Measurements from ENCODE around the gene GPR161.
"Not testable (repeated sequence)": the region's sequence is repeated elsewhere in the genome, so short reads cannot be mapped to it uniquely, and the experiment has no call there.

The GPR161 gene

DNA sequence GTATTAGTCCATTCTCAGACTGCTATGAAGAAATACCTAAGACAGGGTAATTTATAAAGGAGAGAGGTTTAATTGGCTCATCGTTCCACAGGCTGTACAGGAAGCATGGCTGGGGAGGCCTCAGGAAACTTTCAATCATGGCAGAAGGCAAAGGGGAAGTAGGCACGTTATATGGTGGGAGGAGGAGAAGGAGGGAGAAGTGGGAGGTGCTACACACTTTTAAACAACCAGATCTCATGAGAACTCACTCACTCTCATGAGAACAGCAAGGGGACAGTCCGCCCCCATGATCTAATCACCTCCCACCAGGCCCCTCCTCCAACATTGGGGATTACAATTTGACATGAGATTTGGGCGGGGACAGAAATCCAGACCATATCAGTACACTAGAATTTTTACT is 18.0 kb upstream of the GPR161 start:
- DNase-seq; in situ Hi-C loops (cut with HindIII; ENCODE audit: low pct_ligation_motif_present, low pct_unique_long_range_greater_than_20kb, low sequenced_read_pairs): not testable (repeated sequence)

DNA sequence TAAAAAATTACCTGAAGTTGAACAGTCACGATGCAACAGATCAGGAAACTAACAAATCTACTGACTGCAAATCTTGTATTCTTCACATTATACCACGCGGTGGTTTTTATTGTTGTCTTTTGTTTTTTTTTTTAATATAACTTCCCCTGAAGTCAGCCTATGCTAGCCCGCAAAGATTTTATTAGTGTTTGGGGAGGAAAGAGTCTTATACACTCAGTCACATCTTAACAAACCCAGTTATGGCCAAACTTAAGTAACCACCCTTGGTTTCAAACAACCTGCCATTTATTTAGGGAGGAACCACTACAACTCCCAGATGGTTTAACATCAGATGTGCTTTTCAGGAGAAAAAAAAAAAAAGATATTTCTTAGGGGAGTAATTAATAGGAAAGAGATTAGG is 15.2 kb upstream of the GPR161 start:
- DNase-seq, result no peak
- in situ Hi-C loops (cut with HindIII; ENCODE audit: low pct_ligation_motif_present, low pct_unique_long_range_greater_than_20kb, low sequenced_read_pairs), result no loop called here

DNA sequence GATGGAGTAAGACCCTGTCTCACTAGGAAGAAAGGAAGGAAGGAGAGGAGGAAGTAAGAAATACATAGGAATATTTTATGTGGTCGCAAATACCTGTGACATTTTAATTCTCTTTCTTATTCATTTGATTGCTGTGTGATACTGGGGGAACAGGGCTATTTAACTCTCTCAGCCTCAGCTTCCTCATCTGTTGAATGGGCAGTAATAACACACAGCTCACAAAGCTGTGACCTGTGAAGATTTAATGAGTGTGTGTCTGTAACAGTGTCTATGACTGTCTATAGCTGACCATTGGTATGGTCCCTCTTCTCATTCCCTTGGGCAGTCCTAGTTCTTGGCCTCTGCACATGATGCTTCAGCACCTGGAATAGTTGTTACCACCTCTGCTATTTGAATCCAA is 13.6 kb upstream of the GPR161 start:
- in situ Hi-C loops (cut with HindIII; ENCODE audit: low pct_ligation_motif_present, low pct_unique_long_range_greater_than_20kb, low sequenced_read_pairs), result no loop called here
- DNase-seq, result no peak

DNA sequence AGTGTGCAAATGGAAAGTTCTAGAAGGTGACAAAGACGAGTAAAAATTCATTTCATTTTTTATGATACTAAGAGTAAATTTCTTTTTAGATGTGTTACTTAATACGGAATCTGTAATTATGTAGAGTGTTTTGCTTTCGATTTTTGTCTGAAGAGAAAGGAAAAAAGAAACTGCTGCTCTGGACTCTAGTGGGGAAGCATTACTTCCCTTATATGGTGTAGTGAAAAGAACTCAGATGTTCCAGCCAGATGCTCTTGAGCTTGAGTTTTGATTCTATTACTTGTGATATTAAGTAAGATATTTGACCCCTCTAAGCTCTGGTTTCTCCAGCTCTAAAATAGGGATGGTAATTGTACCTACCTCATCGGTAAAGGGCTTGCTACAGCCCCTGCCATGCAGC is 12.2 kb upstream of the GPR161 start:
- in situ Hi-C loops (cut with HindIII; ENCODE audit: low pct_ligation_motif_present, low pct_unique_long_range_greater_than_20kb, low sequenced_read_pairs), result no loop called here
- DNase-seq, result no peak

DNA sequence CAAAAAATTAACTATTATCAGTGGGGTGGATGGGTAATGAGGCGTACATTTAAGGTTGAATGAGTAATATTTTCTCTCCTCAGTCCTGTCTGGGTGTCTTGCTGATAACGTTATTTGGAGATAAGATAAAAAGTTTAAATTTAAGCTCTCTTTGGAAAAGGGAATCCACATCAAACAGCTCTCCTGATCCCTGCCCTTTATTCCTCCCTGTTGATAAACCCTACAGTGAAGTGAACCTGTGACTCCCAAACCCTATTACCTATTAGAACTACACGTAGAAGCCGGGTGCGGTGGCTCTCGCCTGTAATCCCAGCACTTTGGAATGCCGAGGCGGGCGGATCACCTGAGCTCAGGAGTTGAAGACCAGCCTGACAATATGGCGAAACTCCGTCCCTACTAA is 9.9 kb upstream of the GPR161 start:
- in situ Hi-C loops (cut with HindIII; ENCODE audit: low pct_ligation_motif_present, low pct_unique_long_range_greater_than_20kb, low sequenced_read_pairs), result no loop called here
- no peak for DNase-seq

DNA sequence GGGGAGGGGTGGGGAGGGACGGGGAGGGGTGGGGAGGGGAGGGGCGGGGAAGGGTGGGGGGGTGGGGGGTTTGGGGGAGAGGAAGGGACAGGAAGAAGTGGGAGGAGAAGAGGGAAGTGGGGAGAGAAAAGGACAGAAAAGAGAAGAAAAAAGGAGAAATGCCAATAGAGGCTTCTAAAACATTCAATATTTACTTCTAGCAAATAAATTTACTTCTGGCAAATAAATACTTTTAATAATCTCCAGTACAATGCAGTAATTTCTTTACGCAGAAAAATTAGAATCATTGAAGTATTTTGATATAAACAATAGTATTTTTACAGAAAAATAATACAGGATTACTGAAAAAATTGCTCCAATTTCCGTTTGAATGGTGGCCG is 9.4 kb upstream of the GPR161 start:
- no peak for DNase-seq

DNA sequence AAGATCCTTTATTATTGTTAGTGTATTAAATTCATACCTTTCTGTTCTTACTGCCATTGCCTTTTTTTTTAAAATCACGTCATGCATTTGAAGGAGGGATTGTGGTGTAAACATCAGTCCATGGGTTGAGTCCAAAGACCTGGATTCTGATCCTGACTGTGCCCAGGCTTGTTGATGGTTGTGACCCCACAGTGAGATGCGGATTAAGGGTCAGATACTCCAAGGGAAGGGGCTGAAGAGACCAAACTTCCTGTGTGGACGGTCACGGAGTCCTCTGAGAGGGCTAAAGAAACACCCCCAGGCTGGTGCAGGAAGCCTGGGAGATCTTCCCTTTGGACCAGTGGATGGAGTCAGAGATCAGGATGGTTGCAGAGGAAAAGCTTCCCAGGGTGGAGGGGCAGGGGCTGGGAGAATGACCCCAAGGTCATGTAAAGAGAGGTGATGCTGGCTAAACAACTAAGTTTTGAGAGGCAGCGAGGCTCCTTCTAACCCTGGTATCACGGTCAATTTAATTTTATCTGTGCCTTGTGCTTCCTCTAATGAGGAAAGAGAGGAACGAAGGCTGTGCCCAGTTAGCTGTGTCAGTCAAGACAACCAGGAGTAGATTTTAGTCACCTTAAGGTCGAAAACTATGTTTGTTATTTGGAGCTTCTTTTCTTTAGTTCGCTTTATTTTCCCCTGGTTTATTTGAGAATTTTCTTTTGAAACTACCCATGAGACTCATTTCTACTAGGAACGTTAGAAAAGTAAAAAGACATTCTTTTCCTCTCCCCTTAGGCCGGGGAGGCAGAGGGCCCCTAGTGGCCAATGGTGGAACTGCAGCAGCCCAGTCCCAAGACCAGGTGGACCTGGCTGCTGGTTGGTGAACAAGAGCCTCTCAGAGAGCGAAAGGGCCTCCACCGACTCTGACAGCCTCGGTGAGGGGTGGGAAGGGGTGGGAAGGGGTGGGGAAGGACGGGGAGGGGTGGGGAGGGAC is 8.7 kb upstream of the GPR161 start:
- peak; percentile 92 for DNase-seq
- in situ Hi-C loops (cut with HindIII; ENCODE audit: low pct_ligation_motif_present, low pct_unique_long_range_greater_than_20kb, low sequenced_read_pairs), result no loop called here

More for the DNA sequence above, 9.4 kb upstream of the GPR161 start:
- in situ Hi-C loops (cut with HindIII; ENCODE audit: low pct_ligation_motif_present, low pct_unique_long_range_greater_than_20kb, low sequenced_read_pairs), result no loop called here

DNA sequence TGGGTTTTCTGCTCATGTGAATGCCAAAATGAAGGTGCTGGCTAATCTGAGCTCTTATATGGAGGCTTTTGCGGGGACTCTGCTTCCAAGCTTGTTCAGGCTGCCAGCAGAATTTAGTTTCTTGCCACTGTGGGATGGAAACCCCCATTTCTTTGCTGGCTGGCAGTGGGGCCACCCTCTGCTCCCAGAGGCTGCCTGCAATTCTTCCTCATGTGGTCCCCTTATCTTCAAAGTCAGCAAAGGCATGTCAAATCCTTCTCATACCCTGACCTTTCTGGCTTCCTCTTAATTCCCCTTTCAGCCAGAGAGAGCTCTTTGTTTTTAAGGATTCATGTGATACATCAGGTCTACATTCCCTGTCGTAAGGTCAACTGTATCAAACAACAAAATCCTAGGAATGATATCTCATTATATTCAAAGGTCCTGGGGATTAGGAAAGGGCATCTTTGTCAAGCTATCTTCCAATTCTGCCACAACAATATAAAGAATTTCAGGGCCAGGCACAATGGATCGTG is 5.2 kb upstream of the GPR161 start:
- in situ Hi-C loops (cut with HindIII; ENCODE audit: low pct_ligation_motif_present, low pct_unique_long_range_greater_than_20kb, low sequenced_read_pairs), result no loop called here
- no peak for DNase-seq

DNA sequence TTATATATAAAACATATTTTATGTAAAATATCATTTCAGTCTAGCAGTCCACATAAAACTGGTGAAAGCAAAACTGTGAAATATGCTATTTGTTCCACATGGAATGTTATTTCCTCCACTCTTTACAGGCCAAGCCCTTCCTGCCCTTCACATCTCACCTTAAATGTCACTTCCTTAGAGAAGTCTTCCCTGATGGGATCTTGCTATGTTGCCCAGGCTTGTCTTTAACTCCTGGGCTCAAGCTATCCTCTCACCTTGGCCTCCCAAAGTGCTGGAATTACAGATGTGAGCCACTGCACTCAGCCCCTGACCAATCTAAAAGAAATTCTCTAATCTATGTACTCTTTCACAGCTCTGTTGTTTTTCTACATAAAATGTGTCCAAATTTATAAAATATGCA is 2.3 kb upstream of the GPR161 start:
- in situ Hi-C loops (cut with HindIII; ENCODE audit: low pct_ligation_motif_present, low pct_unique_long_range_greater_than_20kb, low sequenced_read_pairs), result no loop called here

DNA sequence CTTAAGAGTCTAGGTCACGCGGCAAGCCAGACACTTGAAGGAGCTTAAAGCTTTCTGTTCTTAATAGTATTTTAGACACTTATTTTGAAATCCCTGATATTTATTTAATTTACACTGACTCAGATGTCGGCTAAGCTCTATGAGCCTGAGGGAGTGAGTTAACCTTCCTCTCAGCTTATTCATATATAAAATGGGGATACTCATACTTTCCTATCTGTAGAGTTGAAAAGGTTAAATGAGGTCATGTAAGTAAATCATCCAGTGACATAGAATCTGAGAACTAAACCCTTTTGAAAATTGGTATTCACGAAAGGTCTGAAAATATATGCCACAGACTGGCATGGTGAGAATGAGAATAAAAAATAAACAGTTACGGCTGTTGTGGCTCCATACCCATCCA is 1.4 kb upstream of the GPR161 start:
- in situ Hi-C loops (cut with HindIII; ENCODE audit: low pct_ligation_motif_present, low pct_unique_long_range_greater_than_20kb, low sequenced_read_pairs), result no loop called here
- no peak for DNase-seq

More for the DNA sequence above, 2.3 kb upstream of the GPR161 start:
- DNase-seq, result no peak

DNA sequence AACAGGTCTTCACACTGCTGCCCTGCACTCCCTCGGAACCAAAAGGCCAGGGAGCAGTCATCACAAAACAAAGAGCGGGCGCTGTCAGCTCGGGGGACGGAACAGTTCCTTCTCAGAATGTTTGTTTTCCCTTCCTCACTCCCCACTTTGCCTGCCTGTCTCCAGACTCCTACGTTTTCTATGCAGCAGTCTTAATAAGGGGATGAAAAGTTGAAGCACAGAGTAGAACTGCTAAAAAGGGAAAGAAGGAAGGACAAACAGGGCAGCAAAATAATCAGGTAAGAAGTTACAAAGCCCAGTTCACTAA is 738 bp upstream of the GPR161 start:
- in situ Hi-C loops (cut with HindIII; ENCODE audit: low pct_ligation_motif_present, low pct_unique_long_range_greater_than_20kb, low sequenced_read_pairs), result no loop called here
- no peak for DNase-seq

DNA sequence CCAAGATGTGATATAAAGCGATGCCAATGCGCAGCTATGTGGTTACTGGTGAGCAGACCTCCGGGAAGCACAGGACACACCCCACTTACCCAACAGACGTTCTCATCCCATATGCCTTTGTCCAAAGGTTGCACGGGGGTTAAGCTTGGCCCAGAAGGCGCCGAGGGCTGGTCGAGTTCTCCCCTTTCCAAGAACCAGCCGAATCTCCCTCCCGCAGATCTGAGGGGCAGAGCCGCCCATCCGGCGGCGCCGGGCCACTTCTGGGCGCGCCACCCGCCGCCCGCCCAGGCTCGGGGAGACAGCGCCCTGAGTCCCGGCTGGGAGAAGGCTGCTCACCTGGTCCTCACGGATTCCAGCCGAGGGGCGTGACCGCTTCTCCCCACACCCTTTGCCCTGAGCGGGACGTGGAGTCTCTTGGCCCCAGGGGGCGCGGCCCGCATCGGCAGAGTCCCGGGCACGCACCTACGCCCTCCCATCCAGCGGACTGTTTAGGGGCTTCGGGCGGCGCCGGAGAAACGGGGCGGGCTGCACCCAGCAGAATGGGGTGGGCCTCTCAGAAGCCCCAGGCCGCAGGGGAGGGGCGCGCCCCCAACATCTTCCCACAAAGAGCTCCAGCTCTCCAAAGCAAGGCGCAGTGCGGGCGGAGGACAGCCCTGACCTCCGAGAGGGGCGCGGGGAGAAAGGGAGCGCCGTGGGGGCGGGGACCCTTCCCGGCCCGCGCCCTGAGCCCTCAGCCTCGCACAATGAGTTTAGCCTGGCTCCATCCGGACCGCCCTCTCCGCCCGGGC is 615 bp downstream of the GPR161 start:
- DNase-seq, result peak; percentile 24
- in situ Hi-C loops (cut with HindIII; ENCODE audit: low pct_ligation_motif_present, low pct_unique_long_range_greater_than_20kb, low sequenced_read_pairs), result no loop called here

DNA sequence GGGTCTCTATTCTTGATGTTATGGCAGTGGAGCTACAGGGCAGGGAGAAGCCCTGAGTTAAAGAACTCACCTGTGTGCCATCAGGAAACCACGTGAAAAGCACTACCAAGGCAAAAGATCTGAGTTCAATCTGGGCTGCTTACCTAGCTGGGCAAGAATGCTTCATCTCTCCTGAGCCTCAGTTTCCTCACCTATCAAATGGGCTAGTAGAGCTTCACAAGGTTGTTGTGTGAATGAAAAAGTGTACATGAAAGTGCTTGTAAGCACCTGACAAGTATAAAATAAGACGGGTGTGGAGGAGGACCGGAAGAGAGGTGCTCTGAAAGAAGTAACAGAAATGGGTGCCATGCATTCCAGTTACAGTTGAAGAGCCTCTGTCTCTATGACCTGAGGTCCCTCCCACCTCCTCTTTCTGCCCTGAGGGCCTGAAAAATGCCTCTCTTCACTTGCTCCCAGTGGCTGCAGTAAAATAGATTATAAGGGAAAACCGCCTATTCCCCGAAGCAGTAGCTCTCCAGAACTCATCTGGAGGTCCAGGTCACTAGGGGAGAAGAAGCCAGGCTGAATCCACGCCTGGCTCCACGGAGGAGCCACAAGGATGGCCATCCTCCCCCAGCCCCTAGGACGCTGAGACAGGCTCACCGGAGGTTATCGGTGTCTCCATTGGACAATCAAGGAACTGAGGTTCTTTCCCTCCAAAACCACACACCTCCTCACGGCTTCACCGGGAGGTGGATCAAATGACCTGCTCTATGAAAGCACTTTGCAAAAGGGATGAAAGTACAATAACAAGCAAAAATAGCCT is 1.4 kb downstream of the GPR161 start:
- no peak for DNase-seq
- in situ Hi-C loops (cut with HindIII; ENCODE audit: low pct_ligation_motif_present, low pct_unique_long_range_greater_than_20kb, low sequenced_read_pairs), result no loop called here

DNA sequence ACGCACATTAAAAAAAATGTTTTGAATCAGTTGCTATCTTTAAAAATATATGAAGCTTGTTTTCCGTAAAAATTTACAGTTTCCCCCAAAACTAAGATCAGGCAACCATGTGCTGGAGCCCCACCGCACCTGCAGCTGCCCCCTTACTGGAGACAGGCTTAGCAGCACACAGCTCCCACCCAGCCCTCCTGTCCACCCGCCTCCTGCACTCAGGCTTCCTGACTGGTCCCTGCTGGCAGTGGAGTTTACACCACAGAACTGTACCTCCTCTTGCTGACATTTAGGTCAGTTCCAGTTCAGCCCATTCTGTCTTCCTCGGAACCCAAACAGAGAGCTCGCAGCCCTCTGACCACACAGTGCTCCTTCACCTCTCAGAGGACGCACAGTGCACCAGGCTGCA is 2.1 kb downstream of the GPR161 start:
- DNase-seq, result no peak
- in situ Hi-C loops (cut with HindIII; ENCODE audit: low pct_ligation_motif_present, low pct_unique_long_range_greater_than_20kb, low sequenced_read_pairs), result no loop called here

DNA sequence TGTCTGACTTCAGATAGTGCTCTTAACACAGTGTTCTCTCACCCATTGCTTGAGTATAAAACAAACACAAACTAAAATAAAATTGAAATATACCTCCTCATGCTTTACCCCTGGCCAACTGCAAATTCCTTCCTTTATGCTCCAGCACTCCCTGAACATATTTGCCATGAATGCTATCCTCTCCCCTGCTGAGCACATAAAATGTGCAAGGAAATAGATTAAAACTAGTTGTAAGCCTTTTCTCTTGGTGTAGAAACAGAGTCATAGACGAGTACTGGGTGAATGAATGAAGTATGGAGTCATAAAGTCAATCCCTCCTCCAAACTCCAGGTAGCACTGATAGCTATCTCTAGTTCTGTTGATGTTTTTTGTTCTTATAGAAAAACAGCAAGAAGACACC is 2.6 kb downstream of the GPR161 start:
- in situ Hi-C loops (cut with HindIII; ENCODE audit: low pct_ligation_motif_present, low pct_unique_long_range_greater_than_20kb, low sequenced_read_pairs), result no loop called here

DNA sequence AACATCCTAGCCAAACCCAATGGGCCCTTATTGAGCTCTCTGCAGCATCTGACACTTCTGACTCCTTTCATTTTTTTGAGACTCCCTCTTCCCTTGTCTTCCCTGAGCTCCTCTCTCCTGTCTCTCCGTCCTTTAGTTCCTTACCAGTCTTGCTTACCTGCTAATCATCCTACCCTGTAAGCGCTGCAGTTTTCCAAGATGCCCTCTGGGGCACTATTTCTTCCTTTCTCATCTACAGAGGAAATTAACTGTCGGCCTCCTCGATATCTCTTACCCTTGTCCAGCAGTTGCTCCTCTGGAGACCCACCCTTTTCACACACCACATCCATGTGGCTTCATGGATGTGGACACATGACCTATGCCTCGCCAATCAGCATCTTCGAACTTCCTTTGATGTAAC is 6.8 kb downstream of the GPR161 start:
- in situ Hi-C loops (cut with HindIII; ENCODE audit: low pct_ligation_motif_present, low pct_unique_long_range_greater_than_20kb, low sequenced_read_pairs), result no loop called here
- no peak for DNase-seq

More for the DNA sequence above, 2.6 kb downstream of the GPR161 start:
- DNase-seq, result no peak

DNA sequence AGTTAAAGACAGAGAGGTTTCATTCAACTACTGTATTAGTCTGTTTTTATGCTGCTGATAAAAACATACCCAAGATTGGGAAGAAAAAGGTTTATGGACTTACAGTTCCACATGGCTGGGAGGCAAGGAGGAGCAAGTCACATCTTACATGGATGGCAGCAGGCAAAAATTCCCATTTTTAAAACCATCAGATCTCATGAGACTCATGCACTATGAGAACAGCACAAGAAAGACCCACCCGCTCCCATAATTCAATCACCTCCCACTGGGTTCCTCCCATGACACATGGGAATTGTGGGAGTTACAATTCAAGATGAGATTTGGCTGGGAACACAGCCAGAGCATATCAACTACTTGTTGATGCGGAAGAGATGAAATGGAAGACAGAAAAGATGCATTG is 9.2 kb downstream of the GPR161 start:
- in situ Hi-C loops (cut with HindIII; ENCODE audit: low pct_ligation_motif_present, low pct_unique_long_range_greater_than_20kb, low sequenced_read_pairs), result no loop called here

DNA sequence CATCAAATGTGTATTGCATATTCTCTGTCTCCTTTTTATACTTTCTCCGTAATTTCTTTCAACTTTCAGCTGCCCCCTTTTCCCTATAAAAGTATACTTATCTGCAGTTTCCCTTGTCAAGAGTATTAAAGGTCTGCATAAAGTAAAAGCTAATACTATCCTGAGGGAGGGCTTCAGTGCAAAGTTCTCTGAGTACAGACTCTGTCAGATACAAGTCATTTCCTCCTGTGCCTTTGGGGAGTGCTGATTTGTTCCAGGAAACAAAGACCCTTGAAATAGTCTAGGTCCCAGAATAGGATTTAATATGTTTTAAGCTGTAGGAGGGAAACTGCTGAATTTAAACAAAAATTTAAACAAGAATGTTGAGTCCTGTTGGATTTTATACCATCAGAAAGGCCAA is 11.7 kb downstream of the GPR161 start:
- no peak for DNase-seq
- in situ Hi-C loops (cut with HindIII; ENCODE audit: low pct_ligation_motif_present, low pct_unique_long_range_greater_than_20kb, low sequenced_read_pairs), result no loop called here

More for the DNA sequence above, 9.2 kb downstream of the GPR161 start:
- DNase-seq, result no peak

All from ACHN (cell line).